Neural progenitor cell (in vitro differentiated cells): ENCODE results near the gene ZNF337. TPM values are rescaled to one million over a fixed set of nuclear protein-coding genes. Genes with fewer than 3 reads are reported as not detected.
"Not testable (repeated sequence)": the region's sequence is repeated elsewhere in the genome, so short reads cannot be mapped to it uniquely, and the experiment has no call there.

ENCODE experiments used
- DNase-seq: peaks from one replicate; pipeline ENCODE4 v3.0.0-alpha.2; 2016; ENCODE audit warnings: low spot score
- H2AFZ ChIP-seq: fragments of 200-600 bp; sonication (generic); replicated peaks from 2 replicates; pipeline ENCODE4 v1.6.1; 2016; ENCODE audit warnings: antibody characterized with exemption
- H3F3A ChIP-seq: fragments of 200-600 bp; sonication (generic); 2 replicates; pipeline ENCODE4 v1.6.1; 2016; ENCODE audit warnings: antibody characterized with exemption, low read depth
- H3K27ac ChIP-seq: fragments of 200-600 bp; sonication (generic); 2 replicates; pipeline ENCODE4 v1.5.1; 2016; ENCODE audit warnings: mild to moderate bottlenecking
- H3K27me3 ChIP-seq: fragments of 200-600 bp; sonication (generic); 2 replicates; pipeline ENCODE4 v1.6.1; 2016; ENCODE audit warnings: mild to moderate bottlenecking, moderate library complexity
- H3K36me3 ChIP-seq: fragments of 200-600 bp; sonication (generic); 2 replicates; pipeline ENCODE4 v1.5.1; 2016
- H3K4me1 ChIP-seq: fragments of 200-600 bp; sonication (generic); 2 replicates; pipeline ENCODE4 v1.6.1; 2016; ENCODE audit warnings: mixed run types
- H3K4me2 ChIP-seq: fragments of 200-600 bp; sonication (generic); 2 replicates; pipeline ENCODE4 v1.6.1; 2016
- H3K4me3 ChIP-seq: fragments of 200-600 bp; sonication (generic); 2 replicates; pipeline ENCODE4 v1.5.1; 2016
- H3K79me2 ChIP-seq: fragments of 200-600 bp; sonication (generic); 2 replicates; pipeline ENCODE4 v1.6.1; 2016; ENCODE audit warnings: low read depth
- H3K9ac ChIP-seq: fragments of 200-600 bp; sonication (generic); 2 replicates; pipeline ENCODE4 v1.6.1; 2016
- H3K9me3 ChIP-seq: fragments of 200-600 bp; sonication (generic); 2 replicates; pipeline ENCODE4 v1.5.1; 2016; ENCODE audit warnings: low read depth
- H4K20me1 ChIP-seq: fragments of 200-600 bp; sonication (generic); 2 replicates; pipeline ENCODE4 v1.6.1; 2016; ENCODE audit warnings: low read depth
- H3K27ac Mint-ChIP-seq: 3 replicates; pipeline ENCODE4 v1.8.0; 2021; ENCODE audit warnings: mixed read lengths
- H3K27me3 Mint-ChIP-seq: 2 replicates; pipeline ENCODE4 v1.8.0; 2022; ENCODE audit warnings: low read depth, mild to moderate bottlenecking, inconsistent platforms, moderate library complexity, mixed read lengths; ENCODE audit not compliant: insufficient read depth
- H3K36me3 Mint-ChIP-seq: 3 replicates; pipeline ENCODE4 v1.8.0; 2021; ENCODE audit warnings: mixed read lengths
- H3K4me1 Mint-ChIP-seq: 3 replicates; pipeline ENCODE4 v1.8.0; 2021; ENCODE audit warnings: mixed read lengths
- H3K4me3 Mint-ChIP-seq: 3 replicates; pipeline ENCODE4 v1.8.0; 2021; ENCODE audit warnings: mild to moderate bottlenecking, moderate library complexity, mixed read lengths
- H3K9me3 Mint-ChIP-seq: 3 replicates; pipeline ENCODE4 v1.8.0; 2020; ENCODE audit warnings: mixed read lengths
- EZH2 ChIP-seq: fragments of 200-600 bp; sonication (generic); IDR thresholded peaks from 2 replicates; pipeline ENCODE4 v1.6.1; 2017; ENCODE audit warnings: antibody characterized with exemption, mild to moderate bottlenecking, moderate library complexity
- EZH2phosphoT487 ChIP-seq: fragments of 200-600 bp; sonication (generic); IDR thresholded peaks from 2 replicates; pipeline ENCODE4 v1.6.1; 2017; ENCODE audit warnings: antibody characterized with exemption
- total RNA-seq: library from RNA; depleted of rRNA; stranded (reverse); fragments of >200 nt; gene quantifications from 2 replicates; pipeline ENCODE4 v1.2.3, GENCODE V29; 2015; ENCODE audit warnings: low replicate concordance
- TF ChIP-seq, protein P1 (sequence below): fragments of 200-600 bp; sonication (generic); IDR thresholded peaks from 2 replicates; pipeline ENCODE4 v1.5.1; 2017; ENCODE audit warnings: antibody characterized with exemption, mild to moderate bottlenecking

The ZNF337 gene
- total RNA-seq, 1 donor from 2014 or later = 22.4 TPM

DNA sequence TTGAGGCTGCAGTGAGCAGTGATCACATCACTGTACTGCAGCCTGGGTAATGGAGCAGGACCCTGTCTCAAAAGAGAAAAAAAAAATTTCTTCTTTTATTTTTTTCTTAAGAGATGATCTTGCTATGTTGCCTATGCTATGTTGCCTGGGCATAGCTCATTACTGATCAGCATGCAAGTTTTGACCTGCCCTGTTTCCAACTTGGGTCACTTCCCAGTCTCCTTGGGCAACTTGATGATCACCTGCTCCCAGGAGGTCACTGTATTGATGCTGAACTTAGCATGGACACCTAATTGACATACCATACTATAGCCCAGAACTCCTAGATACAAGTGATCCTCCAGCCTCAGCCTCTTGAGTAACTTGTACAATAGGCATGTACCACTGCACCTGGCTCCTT lies 42.2 kb downstream of the ZNF337 start:
- DNase-seq = no peak
- no peaks in the 10 kb centered on the region for H3K4me1 Mint-ChIP-seq
- Histone ChIP-seq H3K27ac (no peak overlapping the region), H4K20me1 (no peaks in the 10 kb centered on the region), H3F3A (no peaks in the 10 kb centered on the region), H3K4me3 (no peak overlapping the region), H3K27me3 (no peaks in the 10 kb centered on the region), H3K4me2 (no peak overlapping the region), H3K9ac (no peak overlapping the region), H3K36me3 (no peaks in the 10 kb centered on the region), H3K9me3 (no peaks in the 10 kb centered on the region), H3K4me1 (no peaks in the 10 kb centered on the region), H2AFZ (no peak overlapping the region), H3K79me2 (no peaks in the 10 kb centered on the region)
- H3K27ac Mint-ChIP-seq = no peak overlapping the region
- H3K9me3 Mint-ChIP-seq = peaks cover 3% of the 10 kb centered on the region
- TF ChIP-seq EZH2phosphoT487 (no peak), EZH2 (no peak)
- TF ChIP-seq, protein P1, sequence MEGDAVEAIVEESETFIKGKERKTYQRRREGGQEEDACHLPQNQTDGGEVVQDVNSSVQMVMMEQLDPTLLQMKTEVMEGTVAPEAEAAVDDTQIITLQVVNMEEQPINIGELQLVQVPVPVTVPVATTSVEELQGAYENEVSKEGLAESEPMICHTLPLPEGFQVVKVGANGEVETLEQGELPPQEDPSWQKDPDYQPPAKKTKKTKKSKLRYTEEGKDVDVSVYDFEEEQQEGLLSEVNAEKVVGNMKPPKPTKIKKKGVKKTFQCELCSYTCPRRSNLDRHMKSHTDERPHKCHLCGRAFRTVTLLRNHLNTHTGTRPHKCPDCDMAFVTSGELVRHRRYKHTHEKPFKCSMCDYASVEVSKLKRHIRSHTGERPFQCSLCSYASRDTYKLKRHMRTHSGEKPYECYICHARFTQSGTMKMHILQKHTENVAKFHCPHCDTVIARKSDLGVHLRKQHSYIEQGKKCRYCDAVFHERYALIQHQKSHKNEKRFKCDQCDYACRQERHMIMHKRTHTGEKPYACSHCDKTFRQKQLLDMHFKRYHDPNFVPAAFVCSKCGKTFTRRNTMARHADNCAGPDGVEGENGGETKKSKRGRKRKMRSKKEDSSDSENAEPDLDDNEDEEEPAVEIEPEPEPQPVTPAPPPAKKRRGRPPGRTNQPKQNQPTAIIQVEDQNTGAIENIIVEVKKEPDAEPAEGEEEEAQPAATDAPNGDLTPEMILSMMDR = no peak
- H3K4me3 Mint-ChIP-seq = no peak overlapping the region
- no peaks in the 10 kb centered on the region for H3K36me3 Mint-ChIP-seq
- no peaks in the 10 kb centered on the region for H3K27me3 Mint-ChIP-seq

DNA sequence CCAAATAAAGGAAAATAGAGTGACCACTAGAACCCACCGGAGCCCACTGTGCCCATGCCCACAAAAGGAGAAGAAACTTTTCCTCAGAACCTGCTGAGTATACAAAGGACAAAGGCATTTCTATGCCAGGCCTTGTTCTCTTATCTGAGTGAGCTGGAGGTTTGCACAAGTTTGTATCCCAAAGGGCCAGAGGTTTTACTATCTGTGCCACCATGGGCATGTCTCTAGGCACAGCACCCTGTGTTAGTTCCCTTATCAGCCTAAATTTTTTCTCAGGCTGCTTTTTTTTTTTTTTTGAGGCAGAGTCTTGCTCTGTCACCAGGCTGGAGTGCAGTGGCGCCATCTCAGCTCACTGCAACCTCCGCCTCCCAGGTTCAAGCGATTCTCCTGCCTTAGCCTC lies 43.8 kb downstream of the ZNF337 start:
- not testable (repeated sequence) for H2AFZ ChIP-seq, H3K27me3 Mint-ChIP-seq, H3K9ac ChIP-seq, H3K36me3 ChIP-seq, H3K27ac Mint-ChIP-seq, H3K9me3 Mint-ChIP-seq, H3K36me3 Mint-ChIP-seq, H3K79me2 ChIP-seq, H3K27me3 ChIP-seq, H3K27ac ChIP-seq, H3K4me2 ChIP-seq, H3K4me3 Mint-ChIP-seq, H3F3A ChIP-seq, H4K20me1 ChIP-seq, DNase-seq, H3K9me3 ChIP-seq, H3K4me1 Mint-ChIP-seq, H3K4me3 ChIP-seq, H3K4me1 ChIP-seq

DNA sequence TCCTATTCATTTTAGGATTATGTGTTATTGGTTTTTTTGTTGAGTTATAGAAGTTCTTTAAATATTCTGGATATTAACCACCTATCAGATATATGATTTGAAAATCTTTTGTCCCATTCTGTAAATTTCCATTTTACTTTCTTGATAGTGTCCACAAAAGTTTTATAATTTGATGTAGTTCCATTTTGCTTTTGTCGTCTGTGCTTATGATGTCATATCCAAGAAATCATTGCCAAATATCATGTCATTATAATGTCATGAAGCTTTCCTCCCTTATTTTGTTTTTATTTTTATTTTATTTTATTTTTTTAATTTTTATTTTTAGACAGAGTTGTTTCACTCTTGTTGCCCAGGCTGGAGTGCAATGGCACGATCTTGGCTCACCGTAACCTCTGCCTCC lies 51.8 kb downstream of the ZNF337 start:
- Histone ChIP-seq H3K9me3 (peaks cover 8% of the 10 kb centered on the region), H3K36me3 (no peaks in the 10 kb centered on the region), H3K4me2 (no peak overlapping the region), H3F3A (no peaks in the 10 kb centered on the region), H4K20me1 (no peaks in the 10 kb centered on the region), H3K79me2 (no peaks in the 10 kb centered on the region), H3K9ac (no peak overlapping the region), H3K4me3 (no peak overlapping the region), H3K4me1 (no peaks in the 10 kb centered on the region), H2AFZ (no peak overlapping the region), H3K27me3 (no peaks in the 10 kb centered on the region), H3K27ac (no peak overlapping the region)
- H3K27me3 Mint-ChIP-seq = peaks cover 2% of the 10 kb centered on the region
- H3K4me3 Mint-ChIP-seq = no peak overlapping the region
- DNase-seq = no peak
- H3K36me3 Mint-ChIP-seq = peaks cover 16% of the 10 kb centered on the region
- peaks cover 9% of the 10 kb centered on the region for H3K9me3 Mint-ChIP-seq
- TF ChIP-seq EZH2phosphoT487 = no peak
- no peak overlapping the region for H3K27ac Mint-ChIP-seq
- H3K4me1 Mint-ChIP-seq = no peaks in the 10 kb centered on the region

GRCh38 chr20:25643716-25644115 lies 52.9 kb downstream of the ZNF337 start:
- Histone ChIP-seq H3F3A (no peaks in the 10 kb centered on the region), H3K4me2 (no peak overlapping the region), H3K36me3 (no peaks in the 10 kb centered on the region), H3K4me3 (no peak overlapping the region), H3K79me2 (no peaks in the 10 kb centered on the region), H3K9me3 (peaks cover 8% of the 10 kb centered on the region), H3K27ac (no peak overlapping the region), H3K9ac (no peak overlapping the region), H3K4me1 (no peaks in the 10 kb centered on the region), H2AFZ (no peak overlapping the region), H4K20me1 (no peaks in the 10 kb centered on the region), H3K27me3 (no peaks in the 10 kb centered on the region)
- Mint-ChIP-seq H3K4me3 (no peak overlapping the region), H3K9me3 (peaks cover 9% of the 10 kb centered on the region), H3K27me3 (peaks cover 2% of the 10 kb centered on the region), H3K4me1 (no peaks in the 10 kb centered on the region), H3K36me3 (peaks cover 16% of the 10 kb centered on the region), H3K27ac (no peak overlapping the region)
- no peak for DNase-seq
- TF ChIP-seq, protein P1 = no peak
- TF ChIP-seq EZH2 = no peak
- no peak for TF ChIP-seq EZH2phosphoT487
